Lower leg skin (tissue), 4 donors: ENCODE data around the gene TMEM114. TPM values are rescaled to one million over a fixed set of nuclear protein-coding genes. Genes with fewer than 3 reads are reported as not detected.

Source experiments
- DNase-seq, 2 donors: peaks; one replicate each; pipeline ENCODE4 v3.0.0-alpha.2; 2019; ENCODE audit warnings: low spot score in 2 of 2
- H3K4me3 ChIP-seq: fragments of 200-600 bp; sonication (generic); 2 replicates; pipeline ENCODE4 v1.5.1; 2017; ENCODE audit warnings: mild to moderate bottlenecking, low read depth; ENCODE audit not compliant: poor library complexity, severe bottlenecking
- POLR2A ChIP-seq, 2 donors: fragments of 450-650 bp; IDR thresholded peaks; one replicate each; pipeline ENCODE4 v1.6.1; 2016 to 2017; ENCODE audit warnings: antibody characterized with exemption in 2 of 2, mild to moderate bottlenecking in 1 of 2, moderate library complexity in 1 of 2
- WGBS, 2 donors: methylation state at CpG; one replicate each; pipeline ENCODE4 v1.1.5; 2018; 5-methylcytosine and 5-hydroxymethylcytosine counted together
- intact Hi-C: fragments of 100-400 bp; cut with DNase I; formaldehyde crosslinking; loops from one replicate; pipeline ENCODE4 v1.15.0; 2023; ENCODE audit warnings: low total_unique reads
- total RNA-seq, 4 donors: library from RNA; depleted of rRNA; stranded (reverse); fragments of >200 nt; gene quantifications; one replicate each; pipeline ENCODE4 v1.1.0, GENCODE V29; 2016
- TF ChIP-seq, protein P1 (sequence below), 3 donors: fragments of 450-650 bp; IDR thresholded peaks; one replicate each; pipeline ENCODE4 v1.5.1; 2016; ENCODE audit warnings: antibody characterized with exemption in 3 of 3, mild to moderate bottlenecking in 3 of 3, moderate library complexity in 2 of 3

Gene TMEM114
- total RNA-seq, 4 donors from 2014 or later, result not detected

DNA sequence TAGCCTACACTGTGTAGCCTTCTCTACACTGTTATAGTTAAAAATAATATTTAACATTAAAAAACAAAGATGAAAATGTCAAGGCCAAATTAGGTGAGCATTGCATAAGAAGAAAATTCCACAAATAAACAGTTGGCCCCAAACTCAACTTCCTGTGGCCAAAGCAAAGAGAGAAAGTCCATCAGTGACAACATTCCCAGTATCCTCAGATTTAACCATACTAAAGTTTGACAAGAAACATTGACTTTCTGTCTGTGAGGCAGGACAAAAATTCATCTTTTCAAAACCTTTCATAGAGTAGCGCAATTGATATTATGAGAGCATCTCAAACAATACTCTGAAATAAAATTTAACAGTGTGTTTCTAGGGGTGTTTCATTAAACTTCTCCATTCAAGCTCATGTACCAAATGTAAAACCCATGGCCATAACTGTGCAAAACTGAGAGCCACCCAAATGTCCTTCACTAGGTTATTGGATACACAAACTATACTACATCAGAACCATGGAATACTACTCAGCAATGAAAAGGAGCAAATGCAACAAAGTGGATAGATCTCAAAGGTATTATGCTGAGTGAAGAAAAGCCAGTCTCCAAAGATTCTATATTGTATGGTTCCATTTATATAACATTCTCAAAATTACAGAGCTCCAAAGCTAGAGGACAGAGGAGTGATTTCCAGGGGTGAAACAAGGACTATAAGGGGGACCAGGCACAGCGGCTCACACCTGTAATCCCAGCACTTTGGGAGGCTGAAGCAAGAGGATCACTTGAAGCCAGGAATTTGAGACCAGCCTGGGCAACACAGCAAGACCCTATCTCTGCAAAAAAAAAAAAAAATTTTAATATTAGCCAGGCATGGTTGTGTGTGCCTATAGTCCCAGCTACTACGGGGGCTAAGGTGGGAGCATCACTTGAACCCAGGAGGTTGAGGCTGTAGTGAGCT is 38.7 kb downstream of the TMEM114 start:
- H3K4me3 ChIP-seq, result no peak overlapping the region
- 84 to 88% methylated on average over 3 of the region's 3 CpGs for WGBS, 2 donors
- TF ChIP-seq, protein P1, sequence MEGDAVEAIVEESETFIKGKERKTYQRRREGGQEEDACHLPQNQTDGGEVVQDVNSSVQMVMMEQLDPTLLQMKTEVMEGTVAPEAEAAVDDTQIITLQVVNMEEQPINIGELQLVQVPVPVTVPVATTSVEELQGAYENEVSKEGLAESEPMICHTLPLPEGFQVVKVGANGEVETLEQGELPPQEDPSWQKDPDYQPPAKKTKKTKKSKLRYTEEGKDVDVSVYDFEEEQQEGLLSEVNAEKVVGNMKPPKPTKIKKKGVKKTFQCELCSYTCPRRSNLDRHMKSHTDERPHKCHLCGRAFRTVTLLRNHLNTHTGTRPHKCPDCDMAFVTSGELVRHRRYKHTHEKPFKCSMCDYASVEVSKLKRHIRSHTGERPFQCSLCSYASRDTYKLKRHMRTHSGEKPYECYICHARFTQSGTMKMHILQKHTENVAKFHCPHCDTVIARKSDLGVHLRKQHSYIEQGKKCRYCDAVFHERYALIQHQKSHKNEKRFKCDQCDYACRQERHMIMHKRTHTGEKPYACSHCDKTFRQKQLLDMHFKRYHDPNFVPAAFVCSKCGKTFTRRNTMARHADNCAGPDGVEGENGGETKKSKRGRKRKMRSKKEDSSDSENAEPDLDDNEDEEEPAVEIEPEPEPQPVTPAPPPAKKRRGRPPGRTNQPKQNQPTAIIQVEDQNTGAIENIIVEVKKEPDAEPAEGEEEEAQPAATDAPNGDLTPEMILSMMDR (IDR thresholded peaks at IDR 0.05), result no peak
- TF ChIP-seq POLR2A (IDR thresholded peaks at IDR 0.05), result no peak
- DNase-seq, result no peak
- intact Hi-C loops, result no loop called here

DNA sequence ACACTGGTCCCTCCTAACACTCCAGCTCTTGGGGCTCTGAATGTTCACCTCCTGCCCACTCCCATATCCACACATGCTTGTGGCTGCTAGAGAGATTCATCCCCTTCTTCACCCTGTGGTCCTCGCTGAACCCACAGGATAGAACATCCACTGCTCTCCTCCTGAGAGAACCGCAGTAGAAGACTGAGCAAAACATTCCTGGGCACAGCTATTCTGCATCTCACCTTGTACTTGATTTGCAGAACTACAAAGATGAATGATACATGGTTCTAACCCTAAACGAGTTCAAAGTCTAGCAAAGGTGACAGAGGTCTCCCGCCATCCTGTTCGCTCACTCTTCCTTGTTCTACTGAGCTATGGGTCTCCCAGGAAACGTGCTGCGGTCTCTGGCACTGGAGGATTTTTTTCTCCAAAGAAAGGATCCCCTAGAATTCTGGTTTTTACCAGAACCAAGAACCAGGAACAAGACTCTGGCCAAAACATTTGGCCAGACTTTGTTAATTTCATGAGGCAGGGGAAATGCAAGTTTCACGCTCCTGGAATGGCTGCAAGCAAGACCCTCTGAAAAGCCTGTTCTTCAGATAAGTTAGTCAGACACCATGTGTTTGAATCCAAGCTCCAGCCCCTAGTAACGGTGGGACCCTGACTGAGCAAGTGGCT is 39.5 kb downstream of the TMEM114 start:
- intact Hi-C loops, result no loop called here
- TF ChIP-seq, protein P1 (IDR thresholded peaks at IDR 0.05), result no peak
- TF ChIP-seq POLR2A (IDR thresholded peaks at IDR 0.05), result no peak
- H3K4me3 ChIP-seq, result no peak overlapping the region
- WGBS, 2 donors, result 69 to 73% methylated on average over 9 of the region's 9 CpGs
- DNase-seq, result no peak

DNA sequence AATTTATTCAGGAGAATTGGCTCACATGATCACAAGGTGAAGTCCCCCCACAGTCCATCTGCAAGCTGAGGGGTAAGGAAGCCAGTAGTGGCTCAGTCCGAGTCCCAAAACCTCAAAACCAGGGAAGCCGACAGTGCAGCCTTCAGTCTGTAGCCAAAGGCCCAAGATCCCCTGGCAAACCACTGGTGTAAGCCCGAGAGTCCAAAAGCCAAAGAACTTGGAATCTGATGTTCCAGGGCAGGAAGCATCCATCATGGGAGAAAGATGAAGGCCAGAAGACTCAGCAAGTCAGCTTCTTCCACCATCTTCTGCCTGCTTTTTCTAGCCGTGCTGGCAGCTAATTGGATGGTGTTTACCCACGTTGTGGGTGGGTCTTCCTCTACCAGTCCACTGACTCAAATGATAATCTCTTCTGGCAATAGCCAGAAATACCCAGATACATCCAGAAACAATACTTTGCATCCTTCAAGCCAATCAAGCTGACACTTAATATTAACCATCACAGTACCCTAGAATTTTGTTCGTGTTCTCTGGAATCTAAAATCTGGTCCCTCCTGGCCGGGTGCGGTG is 40.4 kb downstream of the TMEM114 start:
- H3K4me3 ChIP-seq, result no peak overlapping the region
- intact Hi-C loops, result no loop called here
- TF ChIP-seq, protein P1 (IDR thresholded peaks at IDR 0.05), result no peak
- no peak for TF ChIP-seq POLR2A (IDR thresholded peaks at IDR 0.05)
- no peak for DNase-seq
- WGBS, 2 donors, result 76 to 77% methylated on average over 8 of the region's 8 CpGs

DNA sequence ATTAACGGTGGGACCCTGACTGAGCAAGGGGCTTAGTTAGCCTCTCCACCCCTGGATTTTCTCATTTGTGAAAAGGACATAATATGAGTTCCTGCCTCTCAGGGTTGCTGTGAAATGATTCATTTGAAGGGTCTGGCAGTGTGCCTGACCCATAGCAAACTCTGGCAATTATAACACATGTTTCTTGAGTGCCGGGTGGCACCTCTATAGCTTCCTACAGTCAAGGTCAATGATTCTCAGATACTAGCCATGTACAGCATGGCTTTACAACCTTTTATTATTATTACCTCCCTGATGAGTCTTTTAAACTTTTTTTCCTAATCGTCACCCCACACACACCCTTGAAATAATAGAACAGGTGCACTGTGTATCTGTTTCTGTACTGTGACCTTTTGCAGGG is 42.1 kb downstream of the TMEM114 start:
- H3K4me3 ChIP-seq, result no peak overlapping the region
- intact Hi-C loops, result no loop called here
- 53 to 57% methylated on average over 3 of the region's 3 CpGs for WGBS, 2 donors
- TF ChIP-seq, protein P1 (IDR thresholded peaks at IDR 0.05), result no peak
- TF ChIP-seq POLR2A (IDR thresholded peaks at IDR 0.05), result no peak
- no peak for DNase-seq

DNA sequence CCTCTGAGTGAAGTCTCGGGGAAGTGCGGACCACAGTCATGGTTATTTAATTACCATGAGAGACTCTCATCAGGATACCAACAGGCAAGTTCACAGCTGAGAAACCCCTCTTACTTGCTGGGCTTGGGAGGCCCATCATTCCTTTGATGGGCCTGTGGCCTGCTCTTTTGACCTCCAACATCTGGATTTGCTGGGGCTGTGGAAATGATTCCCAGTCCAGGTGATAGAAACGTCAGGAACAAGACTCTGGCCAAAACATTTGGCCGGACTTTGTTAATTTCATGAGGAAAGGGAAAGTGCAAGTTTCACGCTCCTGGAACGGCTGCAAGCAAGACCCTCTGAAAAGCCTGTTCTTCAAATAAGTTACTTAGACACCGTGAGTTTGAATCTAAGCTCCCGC is 42.5 kb downstream of the TMEM114 start:
- WGBS, 2 donors, result 58 to 59% methylated on average over 8 of the region's 8 CpGs
- no peak overlapping the region for H3K4me3 ChIP-seq
- no peak for TF ChIP-seq POLR2A (IDR thresholded peaks at IDR 0.05)
- TF ChIP-seq, protein P1 (IDR thresholded peaks at IDR 0.05), result no peak
- intact Hi-C loops, result no loop called here
- no peak for DNase-seq
